NCI-H2196 treated with DMSO at 0.1 percent for 48 hours (cell line): ENCODE results near the gene NAV2.
"Not testable (repeated sequence)": the region's sequence is repeated elsewhere in the genome, so short reads cannot be mapped to it uniquely, and the experiment has no call there.

Source experiments
- DNase-seq: peaks from one replicate; lab custom pipeline; 2025; ENCODE audit not compliant: unreplicated experiment; lab: John Stamatoyannopoulos, UW

NAV2 gene

DNA sequence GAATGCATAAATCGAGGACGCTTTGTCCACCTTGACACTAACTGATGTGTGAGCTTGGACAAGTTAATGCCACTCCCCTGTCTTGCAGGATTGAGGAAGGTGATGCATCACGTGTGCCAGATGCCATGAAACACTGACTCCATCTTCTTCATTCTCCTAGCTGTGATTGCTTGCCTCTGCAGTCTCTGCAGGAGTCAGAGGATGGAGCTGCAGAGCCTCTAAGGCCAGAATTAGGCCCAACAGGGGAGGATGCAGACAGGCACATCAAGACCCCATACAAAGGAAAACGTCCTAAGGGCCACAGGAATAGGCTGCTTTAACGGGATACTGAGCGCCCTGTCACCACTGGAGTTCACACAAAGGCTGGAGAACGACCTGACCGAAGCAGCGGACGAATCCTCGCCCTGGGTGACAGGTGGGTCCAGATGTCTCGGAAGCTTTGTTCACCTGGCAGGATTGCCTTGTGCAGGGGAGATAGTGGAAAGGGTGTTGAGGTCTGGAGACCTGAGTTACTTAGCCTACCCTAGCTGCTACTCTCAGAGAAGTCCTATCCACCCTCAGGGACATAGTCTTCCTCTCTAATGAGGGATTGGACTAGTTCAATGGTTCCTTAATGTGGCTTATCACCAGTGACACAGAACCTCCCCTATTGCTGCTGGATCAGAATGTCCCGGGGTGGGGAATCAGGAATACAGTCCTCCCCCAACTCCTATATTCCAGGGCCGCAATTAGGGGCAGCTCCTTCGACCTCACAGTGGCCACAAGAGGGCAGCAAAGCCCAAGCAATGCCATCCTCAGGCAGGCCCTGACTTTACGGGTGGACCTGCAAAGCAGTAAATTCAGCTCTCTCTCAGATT lies 415.3 kb downstream of the NAV2 start:
- DNase-seq = peak; percentile 18

DNA sequence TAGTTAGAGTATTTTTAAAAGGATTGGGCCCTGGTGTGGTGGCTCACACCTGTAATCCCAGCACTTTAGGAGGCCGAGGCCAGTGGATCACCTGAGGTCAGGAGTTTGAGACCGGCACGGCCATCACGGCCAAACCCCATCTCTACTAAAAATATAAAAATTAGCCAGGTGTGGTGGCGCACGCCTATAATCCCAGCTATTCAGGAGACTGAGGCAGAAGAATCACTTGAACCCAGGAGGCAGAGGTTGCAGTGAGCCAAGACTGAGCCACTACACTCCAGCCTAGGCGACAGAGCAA lies 415.8 kb downstream of the NAV2 start:
- DNase-seq = not testable (repeated sequence)

DNA sequence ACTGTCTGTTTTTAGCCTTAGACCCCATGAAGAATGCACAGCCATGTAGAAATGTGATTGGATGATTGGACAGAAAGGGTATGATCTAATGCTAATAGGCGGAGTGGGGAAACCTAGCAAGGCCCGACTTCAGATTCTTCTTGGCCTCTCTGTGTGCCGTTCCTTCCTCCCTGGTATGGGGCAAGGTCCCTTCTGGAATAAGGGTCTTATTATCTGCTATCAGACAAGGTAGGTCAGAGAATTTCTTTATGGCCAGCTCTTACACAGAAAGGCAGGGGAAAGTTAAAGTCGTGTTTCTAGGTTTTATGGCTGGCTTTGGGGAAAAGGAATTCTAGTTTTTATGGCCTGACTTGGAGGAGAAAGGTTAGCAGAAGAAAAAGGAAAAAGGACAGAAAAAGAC lies 417.0 kb downstream of the NAV2 start:
- DNase-seq = no peak

DNA sequence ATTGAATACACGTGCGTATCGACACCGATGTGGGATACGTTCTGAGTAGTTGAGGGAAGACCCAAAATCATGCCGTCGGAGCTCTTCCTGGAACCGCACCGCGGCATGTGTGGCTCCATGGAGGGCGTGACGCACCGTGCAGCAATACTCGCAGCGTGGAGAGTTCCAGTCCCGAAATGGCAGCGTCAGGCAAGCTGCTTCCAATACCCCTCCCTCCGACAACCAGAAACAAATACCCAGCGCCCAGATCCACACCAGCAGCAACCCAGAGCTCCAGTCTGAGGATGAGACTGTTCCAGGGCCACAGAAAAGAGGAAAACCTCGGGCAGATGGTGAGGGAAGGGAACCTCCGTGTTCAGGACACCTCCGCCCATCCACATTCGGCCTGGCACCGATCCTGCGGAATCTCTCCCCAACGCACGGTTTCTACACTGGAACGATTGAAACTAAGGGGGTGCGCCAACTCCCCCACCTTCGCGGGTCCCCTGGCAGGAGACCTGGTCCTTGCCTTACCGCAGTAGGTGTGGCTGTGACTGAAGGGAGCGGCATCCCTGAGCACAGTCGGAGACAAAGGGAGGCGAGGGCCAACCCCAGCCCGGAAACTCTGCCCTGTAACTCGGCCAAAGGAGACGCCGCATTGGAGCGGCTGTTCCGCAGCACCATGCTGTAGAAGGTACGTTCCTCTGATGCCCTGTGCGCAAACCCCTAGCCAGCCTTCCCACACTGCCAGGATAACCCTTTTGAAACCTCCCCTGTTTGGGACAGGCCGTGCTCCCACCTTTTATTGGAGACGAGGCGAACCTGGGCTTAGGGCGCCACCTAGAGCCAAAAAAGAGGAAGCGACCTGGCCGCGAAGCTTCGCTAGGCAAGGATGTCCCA lies 419.4 kb downstream of the NAV2 start:
- no peak for DNase-seq

DNA sequence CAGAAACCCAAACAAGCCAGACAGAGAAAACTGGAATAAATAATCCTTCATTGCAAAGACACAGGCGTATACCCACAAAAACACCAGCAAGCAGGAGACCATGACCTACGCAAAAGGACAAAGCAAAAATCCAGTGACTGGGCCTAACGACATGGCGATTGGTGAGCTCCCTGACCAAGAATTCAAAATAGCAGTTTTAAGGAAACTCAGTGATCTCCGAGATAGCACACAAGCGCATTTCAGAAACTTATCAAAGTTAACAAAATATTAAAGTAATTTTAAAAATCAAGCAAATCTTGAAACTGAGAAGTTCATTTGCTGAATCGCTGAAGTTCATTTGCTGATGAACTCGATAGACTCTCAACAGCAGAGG lies 420.0 kb downstream of the NAV2 start:
- no peak for DNase-seq

DNA sequence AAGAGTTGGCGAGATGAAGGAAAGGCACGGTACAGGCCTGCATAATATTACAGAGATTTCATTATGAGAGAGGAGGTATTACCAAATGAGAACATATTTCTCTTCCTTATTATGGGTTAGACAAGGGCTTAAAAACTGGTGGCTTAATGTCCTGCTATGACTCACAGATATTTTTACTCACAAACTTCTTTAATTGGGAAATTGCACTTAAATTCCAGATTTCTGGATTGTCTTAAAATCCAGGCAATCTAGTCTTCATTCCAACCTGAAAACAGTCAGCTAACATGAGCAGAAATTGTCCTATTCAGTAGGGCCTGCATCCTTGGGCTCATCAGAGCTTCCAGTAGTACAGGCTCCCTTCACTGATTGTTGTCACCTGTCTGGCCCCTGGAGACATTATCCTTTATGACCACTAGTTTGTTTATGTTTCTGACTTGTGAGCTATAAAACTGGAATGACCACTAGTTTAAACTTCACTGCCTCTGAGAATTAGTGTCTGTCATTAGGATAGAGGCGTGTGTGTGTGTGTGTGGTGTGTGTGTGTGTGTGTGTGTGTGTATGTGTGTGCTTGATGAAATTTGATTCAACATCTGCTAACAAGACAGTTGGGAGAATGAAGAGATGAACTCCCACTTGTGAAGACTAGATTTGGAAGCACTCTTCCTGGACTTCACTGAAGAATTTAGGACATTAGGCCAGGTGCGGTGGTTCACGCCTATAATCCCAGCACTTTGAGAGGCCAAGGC lies 422.5 kb downstream of the NAV2 start:
- no peak for DNase-seq

DNA sequence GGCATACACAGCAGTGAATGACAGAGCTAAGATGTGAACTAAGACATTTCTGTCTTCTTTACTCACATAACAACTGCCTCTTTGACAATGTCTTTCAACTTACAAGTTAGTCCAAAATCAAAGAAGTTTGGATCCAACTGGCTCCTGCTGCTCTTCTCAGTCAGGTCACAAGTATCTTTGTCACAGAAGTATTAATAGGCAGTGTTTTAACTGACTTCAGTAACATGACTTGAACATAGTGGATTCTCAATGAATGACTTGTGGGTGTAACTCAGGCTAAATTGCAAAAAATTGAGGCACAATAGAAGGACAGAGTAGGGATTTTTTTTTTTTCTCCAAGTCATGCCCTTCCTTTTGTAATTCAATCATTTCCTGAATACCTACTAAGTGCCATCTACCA lies 425.0 kb downstream of the NAV2 start:
- DNase-seq = no peak

DNA sequence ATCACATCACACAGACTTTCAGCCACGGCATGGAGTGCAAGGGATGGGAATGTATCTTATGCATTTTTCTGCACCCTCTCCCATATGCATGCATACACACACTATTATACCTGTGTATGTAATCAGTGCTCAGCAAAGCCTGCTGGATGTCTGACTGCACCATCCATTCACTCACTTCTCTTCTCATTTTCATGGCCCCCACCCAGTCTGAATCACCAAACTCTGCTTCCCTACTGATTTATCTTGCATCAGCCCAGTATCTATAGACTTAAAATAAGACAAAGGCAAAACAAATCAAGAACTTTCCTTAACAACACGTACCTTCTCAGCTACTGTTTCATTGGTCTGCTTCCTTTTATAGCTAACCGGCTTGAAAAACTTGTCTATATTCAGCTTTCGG lies 426.1 kb downstream of the NAV2 start:
- no peak for DNase-seq

DNA sequence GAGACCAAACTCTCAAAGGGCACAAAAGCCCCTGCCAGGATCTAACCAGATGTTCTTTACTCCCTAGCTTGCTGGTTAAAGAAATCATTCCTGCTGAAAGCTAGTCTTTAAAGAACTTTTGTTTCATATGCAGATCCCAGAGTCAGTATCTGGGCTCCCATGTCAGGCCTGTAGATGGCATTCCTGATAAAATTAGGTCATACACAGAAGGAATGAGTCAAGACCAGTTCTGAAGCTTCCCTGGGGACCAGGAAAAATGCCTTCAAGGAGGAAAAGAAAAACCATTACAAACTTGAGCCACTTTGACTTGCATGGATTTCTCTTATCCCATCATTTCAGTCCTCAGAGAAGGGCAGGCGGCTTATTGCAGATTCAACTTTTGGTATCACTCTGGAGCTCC lies 441.7 kb downstream of the NAV2 start:
- no peak for DNase-seq

DNA sequence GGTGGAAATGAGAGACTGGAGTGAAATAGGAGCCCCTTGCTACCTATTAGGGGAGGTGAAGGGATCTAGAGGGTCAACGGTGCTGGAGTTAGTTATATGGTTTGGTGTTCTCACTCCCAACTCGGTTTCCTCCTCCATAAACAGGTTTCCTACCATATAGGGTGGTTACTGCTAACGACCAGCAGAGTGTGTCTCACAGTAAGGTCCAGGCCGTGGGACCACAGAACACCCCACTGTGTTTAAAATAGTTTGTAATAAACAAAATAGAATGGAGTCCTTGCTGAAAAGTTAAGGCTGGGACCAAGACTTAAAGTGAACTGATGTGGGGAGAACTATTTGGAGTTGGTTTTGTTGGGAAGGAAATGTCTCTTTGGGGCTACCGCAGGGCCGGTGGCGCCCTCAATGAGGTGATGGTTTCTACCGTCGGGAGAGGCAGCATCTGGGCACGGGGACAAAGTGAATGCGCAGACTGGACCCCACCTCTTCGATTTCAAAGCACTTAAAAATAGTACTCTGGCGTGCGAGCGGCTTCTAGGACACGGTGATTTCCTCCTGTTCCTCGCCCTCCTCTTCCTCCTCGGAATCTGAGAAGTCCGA lies 443.1 kb downstream of the NAV2 start:
- DNase-seq = no peak

DNA sequence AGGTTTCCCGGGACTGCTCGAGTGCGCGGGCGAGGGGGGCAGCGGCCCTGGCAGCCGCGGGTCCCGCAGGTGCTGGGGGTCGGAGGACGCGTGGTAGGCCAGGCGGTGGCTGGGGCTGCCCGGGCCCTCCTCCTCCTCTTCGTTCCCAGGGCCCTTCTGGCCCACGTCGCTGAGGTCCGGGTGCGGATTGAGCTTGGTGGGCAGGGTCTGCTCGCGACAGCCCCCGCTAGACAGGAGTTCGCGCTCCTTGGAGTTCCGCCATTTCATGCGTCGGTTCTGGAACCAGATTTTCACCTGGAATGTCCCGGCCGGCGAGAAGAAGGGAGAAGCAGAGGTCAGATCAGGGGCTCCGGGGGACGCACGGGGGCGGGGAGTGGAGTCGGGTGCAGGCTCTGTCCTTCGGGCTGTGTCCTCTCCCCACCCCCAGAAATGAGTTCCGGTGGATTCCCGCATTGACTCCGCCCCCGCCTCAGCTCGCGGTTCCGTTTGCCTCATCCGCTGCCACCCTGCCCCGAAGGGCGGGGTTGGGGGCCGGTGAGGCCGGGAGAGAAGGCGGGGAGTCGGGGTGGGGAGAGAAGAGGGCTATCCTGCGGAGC lies 443.7 kb downstream of the NAV2 start:
- peak; percentile 47 for DNase-seq

DNA sequence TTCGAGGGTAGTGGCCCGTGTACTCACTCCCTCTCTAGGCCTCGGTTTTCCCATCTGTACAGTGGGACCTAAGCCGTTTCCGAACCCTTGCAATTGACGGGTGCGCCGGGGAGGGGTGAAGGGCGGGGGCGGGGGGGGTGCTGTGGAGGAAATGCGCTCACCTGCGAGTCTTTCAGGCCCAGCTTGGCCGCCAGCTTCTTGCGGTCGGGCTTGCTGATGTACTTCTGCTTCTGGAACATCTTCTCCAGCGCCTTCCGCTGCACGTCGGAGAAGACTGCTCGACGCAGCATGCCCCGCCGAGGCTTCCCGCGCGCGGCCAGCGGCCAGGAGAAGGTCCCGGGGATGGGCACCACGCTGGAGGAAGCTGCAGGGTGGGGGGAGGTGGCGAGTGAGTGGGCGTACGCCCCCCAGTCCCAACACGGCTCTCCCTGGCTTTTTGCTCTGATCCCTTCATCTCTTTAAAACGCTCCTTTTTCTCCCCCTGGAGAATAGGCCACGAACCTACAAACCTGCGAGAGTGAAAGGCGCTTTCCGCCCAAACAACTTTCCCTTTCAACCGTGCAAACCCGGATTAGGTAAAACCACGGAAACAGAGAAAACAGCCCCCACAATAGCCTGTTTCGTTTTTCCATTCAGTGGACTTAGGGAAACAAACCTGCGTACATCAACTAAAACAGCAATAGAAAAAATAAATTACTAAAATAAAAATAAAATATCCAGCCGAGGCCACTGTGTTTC lies 444.4 kb downstream of the NAV2 start:
- DNase-seq = no peak

DNA sequence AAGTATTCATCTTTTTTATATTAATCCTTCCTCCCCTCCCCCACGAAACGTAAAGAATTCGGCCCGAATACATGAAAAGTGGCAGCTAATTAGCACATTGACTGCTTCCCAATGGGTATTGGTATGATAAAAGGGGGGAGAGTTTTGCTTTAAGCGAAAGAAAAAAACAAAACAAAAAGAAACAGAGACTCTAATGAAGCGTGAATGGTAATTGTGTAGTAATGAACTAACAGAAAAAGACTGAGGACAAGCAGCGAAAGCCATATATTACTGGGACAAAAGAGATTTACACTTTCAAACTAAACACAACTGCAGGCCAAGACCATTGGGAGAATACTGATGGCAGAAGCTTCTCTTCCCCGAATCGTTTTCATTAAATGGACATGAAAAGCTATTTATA lies 445.1 kb downstream of the NAV2 start:
- DNase-seq = no peak

DNA sequence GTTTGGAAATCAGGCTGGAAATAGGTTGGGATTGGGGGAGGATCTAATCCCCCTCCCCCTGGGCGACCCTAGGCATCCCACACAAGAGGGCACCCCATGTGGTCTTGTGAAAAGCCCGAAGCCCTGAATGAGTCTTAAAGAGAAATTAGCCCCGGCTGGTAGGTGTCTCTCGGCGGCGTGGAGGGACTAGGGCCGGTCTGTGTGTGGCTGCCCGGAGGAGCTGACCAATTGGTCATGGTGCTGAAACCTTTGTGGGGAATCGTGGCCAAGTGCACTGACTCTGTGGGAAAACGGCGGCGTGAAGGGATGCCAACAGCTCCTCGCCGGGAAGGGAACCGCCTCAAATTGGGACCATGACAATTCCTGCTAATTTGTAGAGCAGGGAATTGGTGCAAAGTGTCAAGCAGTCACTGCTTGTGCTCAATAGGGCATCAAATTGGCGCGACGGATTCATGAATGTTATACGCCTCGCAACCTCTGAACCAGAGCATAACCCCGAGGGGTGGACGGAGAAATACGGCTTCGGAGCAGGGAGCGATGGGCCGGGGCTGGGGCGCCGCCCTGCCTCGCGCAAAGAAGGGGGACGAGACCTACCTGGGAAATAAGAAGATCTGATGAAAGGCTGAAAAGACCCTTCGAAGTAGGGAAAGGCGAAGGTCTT lies 446.1 kb downstream of the NAV2 start:
- no peak for DNase-seq

DNA sequence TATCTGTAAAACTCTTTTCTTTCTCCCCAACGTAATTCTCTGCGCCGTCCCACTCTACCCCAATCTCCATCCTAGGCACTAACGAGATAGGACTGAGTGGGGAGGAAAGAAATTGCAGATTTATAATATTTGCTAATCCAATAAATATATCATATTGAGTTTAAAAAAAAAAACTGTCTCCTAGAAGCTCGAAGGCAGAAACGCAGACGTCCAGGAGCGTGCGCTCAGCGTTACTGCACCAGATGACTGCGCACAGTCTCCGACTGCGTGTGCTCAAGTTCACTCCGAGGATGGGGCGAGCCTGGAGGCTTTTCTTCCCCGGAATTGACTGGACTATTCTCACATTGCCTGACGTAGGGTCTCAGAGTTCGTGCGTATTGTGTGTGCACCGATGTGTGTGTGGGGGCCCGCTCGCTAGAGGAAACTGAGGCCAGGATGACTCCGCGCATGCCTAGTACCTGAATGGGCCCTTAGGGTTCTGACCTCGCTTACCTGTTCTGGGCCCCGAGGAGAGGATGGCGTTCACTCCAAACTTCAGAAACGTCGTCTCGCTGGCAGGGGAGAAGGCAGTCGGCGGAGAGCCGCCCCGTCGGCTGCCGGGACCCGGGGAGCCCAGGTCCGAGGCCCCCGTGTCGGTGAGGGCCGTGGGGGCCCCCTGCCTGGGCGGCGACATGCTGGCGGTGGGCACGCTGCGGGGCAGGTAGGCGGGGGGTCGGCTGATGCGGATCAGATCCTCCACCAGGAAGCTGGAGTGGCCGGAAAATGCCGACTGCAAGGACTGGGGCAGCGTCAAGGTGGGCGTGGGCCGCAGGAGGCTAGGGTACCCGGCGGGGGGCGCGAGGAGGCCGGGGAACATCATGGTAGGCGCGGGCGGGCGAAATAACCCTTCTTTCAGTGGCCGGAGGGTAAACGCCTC lies 447.1 kb downstream of the NAV2 start:
- DNase-seq = no peak

DNA sequence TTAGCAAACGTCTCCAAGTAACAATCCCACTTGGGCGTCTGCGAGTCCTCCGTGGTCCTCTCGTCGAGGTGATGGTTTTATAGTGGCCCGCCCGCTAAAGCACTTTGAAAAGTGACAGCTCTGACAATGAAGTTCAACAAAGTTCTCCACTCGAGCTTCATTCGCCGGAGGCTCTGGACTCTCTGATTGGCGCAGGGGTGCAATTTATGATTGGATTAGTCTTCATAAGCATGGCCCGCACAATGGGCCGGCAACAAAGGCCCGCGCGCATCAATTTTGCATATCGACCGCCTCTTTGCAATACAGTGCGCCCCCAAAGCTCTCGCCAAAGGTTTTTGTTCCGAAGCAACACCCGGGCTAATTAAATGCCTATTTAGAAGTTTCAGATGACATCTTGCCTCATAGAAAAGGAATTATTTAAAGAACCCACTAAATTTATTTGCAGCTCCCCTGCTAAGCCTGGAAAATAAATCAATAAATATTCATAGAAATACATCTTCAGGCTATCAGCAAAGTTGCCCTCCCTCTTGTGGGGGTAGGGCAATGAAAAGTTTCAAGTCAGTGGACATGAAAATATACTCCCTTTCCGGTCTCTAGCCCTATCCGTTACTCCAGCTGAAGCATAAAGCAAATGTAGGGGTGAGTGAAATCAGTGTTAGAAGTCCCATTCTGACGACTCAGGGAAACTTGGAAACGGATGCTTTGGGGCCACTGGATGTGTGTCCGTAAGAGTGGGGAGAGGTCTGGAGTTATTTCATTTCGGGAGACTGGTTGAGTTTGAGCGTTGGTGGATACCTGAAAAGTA lies 448.0 kb downstream of the NAV2 start, which contains the start of gene DBX1:
Gene DBX1, minus strand, starts transcription at position 51 of the 805 bp plus-strand sequence. CDS start 151 bp downstream, outside the sequence.
- DNase-seq = no peak

DNA sequence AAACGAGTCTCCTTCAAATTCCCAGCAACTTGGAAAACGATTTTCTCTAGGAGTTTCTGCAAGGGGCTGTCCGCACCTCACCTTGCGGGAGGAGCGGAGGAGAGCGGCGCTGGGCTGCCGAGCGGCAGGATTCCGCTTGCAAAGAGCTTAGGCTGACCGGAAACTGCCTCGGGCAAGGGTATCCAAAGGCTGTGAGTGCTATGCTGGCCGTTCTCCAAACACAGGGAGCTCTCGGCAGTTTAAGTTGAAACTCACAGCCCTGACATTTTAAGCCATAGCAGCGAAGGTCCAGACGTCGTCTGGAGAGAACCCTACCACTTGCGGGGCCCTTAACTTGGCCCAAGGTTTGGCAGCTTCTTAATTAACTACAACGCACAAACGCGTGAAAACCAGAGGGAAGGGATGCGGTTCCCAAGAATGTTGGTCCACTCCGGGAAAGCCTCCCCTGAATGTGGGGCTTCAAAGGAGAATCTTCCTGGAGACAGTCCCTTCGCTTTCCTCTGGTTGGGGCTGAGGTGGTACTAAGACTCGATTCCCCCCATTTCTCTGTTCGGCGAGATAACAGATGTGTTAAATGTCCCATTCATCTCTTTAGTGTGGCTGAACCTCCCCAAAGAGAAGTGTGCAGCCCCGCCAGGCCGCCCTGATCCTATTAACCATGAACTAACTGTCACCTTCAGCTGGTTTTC lies 448.7 kb downstream of the NAV2 start:
- DNase-seq = no peak
